GM21529 (cell line): ENCODE data around the gene GXYLT2.
"Not testable (repeated sequence)": the region's sequence is repeated elsewhere in the genome, so short reads cannot be mapped to it uniquely, and the experiment has no call there.

Experiments used
- ATAC-seq: cut with Tn5 transposase; IDR thresholded peaks from one replicate; pipeline ENCODE4 v1.9.1; 2021; ENCODE audit not compliant: unreplicated experiment

The GXYLT2 gene

DNA sequence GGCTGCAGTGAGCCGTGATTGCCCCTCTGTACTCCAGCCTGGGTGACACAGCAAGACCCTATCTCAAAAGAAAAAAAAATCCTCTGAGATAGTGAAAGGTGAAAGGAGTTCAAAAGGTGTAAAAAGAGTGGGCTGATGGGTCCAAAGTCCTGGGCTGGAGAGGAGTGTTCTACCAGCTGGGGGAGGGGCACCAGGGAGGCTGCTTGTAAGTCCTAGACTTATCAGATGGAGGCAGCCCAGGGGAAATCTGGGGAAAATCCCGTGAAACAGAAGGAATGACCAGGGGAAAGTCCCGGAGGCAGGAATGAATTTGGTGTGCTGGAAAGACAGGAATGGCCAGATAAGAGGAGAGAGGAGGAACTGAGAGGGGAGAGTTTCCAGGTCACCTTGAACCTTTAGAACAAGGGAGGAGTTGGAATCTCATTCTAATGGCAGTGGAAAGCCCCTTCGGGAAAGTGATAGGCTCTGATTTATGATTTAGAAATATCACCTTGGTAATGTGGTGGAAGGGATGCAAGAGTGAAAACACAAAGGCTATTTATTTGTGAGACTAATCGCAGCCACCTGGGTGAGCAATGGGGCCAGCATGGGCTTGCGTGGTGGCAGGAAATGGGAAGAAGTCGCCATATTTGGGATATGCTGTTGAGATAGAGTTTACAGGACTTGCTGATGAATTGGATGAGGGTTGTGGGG lies 85.3 kb downstream of the GXYLT2 start:
- ATAC-seq: no peak

DNA sequence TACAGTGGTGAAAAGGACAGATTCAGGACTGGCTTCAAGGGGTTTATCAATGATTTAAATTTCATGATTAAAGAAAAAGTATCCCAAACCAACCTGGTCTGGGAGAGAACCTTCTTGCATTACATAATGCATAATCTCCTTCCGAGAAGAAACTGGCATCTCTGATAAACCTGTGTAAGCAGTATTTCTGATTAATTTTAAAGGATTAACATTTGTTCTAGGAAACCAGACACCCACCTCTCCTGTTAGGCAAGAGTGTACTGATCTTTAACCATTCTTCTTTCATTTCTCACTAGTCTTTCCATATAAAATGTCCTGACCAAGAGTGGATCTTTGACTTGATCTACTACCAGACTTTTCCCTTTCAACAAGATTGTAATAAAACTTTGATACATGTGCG lies 85.9 kb downstream of the GXYLT2 start:
- ATAC-seq: no peak

DNA sequence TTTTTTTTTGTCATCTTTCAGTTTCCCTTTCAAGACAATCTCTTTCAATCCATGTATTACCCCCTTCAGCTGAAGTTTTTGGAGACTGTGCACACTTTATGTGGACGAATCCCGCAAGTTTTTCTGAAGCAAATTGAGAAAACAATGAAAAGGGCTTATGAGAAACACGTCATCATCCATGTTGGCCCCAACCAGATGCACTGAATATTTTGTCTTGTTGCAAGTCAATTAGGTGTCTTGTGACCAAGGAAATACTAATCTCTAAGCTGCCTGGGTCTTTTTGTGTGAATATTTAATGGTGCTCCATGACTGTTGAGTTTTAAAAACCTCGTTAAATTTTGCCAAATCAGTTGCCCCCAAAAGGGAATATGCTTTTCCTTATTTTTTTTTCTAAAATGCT lies 87.1 kb downstream of the GXYLT2 start:
- no peak for ATAC-seq

DNA sequence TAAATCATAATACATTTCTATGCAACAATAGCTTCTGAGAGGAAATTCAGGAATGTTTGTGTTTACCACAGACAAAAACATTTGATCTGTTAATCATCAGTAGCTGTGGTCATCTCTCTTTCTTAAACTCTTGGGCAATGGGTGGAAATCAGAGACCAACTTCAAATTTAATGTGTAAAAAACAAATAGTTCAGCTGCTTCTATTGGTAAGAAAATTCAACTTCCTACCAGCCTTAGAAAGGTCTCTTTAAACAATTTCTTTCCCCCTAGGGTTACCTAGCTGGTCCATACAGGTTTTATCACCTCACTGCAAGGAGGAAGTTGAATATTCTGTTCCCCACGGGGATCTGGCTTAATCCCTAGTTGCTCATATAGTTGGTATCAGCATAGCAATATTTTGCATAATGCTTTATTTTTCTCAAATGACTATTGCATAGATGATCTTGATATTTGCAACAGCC lies 88.5 kb downstream of the GXYLT2 start:
- ATAC-seq: no peak

DNA sequence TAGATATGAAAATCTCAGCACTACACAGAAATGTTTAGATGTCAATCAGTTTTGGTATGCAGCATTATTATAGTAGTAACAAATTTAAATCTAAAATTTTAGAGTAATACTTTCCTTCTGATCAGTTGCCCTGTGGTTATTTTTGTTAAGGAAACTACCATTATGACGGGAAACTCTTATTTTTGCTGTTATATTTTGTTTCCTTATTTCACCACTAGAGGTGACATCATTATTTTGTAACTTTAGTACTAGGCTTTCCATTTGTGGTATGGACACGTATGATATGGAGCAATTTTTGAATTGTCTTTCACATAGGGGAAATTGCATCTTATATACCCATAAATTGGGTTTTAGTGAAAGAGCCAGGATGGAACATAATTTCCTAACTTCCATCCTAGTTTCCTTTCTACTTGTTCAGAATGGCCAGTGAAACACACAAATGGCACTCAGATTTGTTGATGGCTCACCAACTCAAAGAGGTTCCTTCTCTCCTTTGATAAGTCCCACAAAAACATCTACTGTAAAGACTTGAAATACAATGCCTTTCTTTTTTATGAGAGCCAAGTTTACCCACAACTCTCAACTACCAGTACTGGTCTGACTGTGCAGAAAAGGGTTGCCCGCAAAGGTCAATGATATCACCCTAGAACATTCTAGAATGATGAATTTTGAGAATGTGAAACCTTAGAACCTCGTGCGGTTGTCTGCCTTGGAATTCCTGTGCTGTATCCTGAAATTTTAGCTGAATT lies 89.4 kb downstream of the GXYLT2 start:
- ATAC-seq: peak; percentile 70

DNA sequence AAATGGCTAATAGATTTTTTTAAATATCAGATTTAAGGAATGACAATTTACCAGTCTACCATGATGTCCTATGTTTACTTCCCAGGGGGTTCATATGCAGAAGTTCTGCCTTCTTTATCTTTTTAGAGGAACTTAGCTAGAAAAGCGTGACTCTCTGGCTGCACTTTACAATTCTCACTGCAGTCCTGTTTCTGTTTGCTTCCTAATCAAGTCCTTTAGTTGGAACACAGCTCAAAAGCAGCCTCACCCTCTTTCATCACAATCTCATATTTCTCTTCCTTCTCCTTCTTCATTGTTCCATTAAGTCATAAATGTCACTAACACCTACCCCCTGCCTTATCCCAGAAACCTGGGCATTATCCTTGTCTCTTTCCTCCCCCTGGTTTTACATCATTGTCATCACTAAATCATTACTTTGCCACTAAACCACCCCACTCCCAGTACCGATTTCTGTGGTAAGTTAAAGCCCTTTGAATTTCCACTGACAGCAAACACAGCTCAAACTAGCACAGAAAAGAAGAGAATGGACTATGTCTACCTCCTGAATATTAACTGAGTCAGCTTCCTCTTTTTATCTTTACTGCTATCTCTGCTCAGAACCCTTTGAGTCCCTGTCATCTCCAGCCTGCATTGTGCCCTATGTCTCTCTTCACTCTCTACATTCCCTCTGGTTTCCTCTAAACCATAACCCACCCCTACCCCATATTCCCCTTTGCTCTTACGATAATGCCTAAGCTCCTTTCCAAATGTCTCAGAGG lies 94.9 kb downstream of the GXYLT2 start:
- no peak for ATAC-seq

DNA sequence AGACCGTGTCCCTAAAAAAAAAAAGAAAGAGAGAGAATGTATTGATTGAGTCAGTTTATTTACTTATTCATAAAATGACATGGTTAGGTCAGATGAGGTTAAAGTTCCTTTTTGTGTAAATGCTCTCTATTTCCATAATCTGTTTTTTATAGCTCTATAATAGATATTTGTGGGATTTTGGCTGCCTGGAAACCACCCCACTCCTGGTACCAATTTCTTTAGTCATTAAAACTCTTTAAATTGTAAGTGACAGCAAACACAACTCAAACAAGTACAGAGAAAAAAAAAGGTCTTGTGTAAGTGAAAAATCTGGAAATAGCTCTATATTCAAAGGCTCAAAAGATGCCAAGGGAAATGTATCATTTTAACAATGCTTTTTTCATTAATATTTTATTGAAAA lies 97.7 kb downstream of the GXYLT2 start:
- ATAC-seq: no peak

DNA sequence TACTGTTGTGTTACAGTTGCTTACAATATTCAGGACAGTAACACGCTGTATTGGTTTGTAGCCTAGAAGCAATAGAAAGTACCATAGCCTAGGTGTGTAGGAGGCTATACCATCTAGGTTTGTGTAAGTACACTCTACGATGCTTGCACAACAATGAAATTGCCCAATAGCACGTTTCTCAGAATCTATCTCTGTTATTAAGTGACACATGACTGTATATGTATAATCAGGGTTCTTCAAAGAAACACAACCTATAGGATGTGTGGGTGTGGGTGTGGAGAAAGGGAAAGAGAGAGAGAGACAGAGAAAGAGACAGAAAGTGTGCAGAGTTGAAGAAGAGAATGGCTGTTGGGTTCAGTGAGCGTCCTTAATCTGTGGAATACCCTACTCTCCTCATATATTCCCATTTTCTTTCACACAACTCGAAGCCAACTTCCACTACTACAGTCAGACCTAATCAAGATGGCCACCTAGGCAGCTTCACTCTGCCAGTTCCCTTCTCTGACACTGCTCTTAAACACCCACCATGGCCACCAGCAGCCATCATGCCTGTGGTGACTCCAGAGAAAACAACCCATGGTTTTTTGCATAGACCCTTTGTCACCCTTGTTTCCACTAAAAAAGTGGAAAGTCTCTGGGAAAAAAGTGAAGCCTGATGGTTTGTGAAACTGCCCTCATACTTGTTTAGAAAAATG lies 103.0 kb downstream of the GXYLT2 start:
- ATAC-seq: no peak

DNA sequence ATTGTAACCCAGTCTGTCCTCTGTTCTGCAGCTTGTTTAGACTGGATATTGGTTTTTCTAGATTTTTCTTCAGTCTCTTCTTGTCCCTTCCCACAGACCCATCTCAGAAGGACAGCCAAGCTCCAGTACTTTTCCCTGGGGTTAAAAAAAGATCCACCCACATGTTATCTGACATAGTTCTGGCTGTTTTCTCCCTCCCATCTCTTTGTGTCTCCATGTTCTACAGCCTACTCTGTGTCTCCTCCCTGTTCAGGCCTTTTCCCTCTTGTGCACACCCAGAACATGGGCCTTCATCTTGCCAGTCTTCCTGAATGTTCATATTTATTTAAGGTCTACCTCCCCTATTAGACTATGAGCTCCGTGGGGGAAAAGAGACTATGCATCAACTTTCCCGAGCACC lies 103.7 kb downstream of the GXYLT2 start:
- ATAC-seq: no peak

DNA sequence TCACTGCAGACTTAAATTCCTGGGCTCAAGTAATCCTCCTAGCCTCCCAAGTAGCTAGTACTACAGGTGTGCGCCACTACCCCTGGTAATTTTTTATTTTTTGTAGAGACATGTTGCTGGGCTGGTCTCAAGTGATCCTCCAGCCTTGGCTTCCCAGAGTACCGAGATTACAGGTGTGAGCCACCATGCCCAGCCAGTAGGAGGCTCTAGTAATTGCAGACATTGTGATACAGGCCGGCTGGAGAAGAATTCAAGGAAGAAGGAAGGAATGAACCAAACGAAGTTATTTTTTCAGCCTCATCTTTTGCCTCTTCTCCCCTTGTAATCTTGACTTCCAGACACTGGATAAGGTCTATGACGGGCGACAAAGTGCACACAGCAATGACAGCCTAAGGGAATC lies 105.5 kb downstream of the GXYLT2 start:
- no peak for ATAC-seq

DNA sequence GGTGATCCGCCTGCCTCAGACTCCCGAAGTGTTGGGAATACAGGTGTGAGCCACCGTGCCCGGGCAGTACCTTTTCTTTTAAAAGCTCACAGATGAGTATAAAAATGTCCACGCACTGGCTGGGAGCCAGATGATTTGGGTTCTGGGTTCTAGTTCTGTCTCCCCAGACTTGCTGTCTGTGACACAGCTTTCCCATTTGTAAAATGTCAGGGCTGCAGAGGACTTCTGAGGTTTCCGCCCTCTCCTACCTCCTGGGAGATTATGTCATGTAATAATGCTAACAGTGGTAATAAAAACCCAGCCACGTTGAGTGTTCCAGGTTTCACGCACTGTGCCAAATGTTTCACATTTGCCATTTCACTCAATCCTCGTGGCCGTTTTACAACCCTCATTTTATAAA lies 107.5 kb downstream of the GXYLT2 start:
- ATAC-seq: no peak

DNA sequence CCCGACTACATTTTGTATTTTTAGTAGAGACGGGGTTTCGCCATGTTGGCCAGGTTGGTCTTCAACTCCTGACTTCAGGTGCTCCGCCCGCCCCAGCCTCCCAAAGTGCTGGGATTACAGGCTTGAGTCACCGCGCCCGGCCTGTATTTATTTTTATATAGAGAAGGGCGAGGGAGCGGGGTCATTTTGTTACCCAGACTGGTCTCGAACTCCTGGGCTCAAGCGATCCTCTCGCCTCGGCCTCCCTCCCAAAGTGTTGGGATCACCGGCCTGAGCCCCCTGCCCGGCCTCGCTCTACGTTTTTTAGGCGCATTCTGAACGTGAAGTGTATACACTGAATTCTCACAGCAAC lies 108.3 kb downstream of the GXYLT2 start:
- ATAC-seq: no peak

DNA sequence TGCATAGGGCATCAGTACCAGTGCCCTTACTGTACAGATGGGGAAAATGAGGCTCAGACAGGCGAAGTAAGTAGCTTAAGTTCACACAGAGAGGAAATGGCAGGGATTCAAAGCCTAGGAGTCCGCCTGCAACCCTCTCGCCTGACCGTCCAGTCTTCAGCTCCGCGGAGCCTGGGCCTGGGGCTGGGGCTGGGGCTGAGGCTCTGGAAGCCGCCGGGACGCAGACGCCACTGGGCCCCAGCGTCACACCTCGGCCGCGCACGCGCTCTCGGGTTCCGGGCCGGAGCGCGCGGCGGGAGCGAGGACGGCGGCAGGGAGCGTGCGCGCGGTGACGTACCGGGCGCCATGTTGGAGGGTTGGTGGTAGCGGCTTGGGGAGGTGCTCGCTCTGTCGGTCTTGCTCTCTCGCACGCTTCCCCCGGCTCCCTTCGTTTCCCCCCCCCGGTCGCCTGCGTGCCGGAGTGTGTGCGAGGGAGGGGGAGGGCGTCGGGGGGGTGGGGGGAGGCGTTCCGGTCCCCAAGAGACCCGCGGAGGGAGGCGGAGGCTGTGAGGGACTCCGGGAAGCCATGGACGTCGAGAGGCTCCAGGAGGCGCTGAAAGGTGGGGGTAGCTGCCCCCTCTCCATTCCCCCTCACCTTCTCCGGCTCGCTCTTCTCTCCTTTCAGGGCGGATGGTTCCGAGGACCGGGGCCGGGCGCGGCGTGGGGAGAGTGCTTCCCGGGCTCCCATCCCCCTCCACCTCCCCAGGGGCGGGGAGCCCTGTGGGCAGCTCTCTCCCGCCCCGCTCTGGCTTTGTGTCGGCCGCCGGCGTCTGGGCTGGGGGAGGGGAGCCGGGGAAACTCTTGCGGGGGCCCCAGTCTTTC lies 108.9 kb downstream of the GXYLT2 start, which contains the start of gene PPP4R2:
Gene PPP4R2, plus strand, starts transcription at position 339 of the 861 bp plus-strand sequence. Its CDS starts 227 bp downstream, at position 566.
- ATAC-seq: peak; percentile 89

DNA sequence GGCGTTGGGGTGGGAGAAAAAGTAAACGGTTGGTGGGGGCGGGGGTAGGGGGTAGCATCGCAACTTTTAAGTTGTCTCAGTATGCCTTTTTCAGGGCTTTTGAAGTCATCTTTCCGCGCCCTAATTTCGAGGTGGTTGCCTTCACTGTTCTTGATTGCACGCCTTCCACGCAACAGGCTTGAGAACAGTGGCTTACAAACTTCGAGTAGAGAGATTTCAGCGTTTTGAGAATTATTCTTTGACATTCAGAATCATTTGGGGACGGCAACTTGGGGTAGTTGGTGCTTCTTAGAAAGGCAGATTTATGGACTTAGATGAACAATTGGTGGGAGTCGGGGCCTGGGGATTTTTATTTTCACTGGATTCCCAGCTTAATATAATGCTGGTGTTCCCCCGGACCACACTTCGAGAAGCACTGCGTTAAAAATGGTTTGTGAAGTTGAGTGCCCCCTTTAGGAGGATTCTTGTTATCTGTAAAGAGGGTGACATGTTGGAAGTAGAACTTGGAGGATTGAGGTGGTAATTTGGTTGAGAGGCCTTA lies 109.6 kb downstream of the GXYLT2 start:
- ATAC-seq: peak; percentile 36

DNA sequence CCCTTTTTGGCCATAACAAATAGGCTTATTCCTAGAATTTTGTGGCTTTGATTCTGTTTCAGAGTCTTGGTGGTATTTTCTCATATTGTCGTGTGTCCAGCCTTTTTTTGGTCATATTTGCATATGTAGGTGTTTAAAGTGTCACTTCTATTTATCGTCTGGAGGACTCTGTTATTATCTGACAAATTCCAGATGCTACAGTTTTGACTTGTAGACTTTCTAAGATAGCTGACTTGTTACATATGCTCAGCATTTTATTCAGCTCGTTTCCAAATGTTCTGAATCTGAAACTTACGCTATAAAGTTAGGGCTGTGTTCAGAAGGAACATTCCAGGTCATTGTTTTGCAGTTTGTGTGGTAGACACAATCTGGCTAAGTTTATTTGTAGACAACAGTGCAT lies 110.6 kb downstream of the GXYLT2 start:
- ATAC-seq: no peak

DNA sequence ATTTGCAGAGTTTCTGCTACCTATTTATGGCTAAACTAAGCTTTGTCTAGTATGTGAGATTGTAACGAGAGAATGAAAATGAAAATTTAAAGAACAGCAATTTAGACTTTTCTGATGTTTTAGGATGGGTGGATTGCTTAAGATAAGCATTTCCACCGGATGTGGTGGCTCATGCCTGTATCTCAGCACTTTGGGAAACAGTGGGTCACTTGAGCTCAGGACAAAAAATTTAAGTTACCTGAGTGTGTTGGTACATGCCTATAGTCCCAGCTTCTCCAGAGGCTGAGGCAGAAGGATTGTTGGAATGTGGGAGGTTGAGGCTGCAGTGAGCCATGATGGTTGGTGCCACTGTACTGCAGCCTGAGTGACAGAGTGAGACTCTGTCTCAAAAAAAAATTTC lies 112.1 kb downstream of the GXYLT2 start:
- no peak for ATAC-seq

DNA sequence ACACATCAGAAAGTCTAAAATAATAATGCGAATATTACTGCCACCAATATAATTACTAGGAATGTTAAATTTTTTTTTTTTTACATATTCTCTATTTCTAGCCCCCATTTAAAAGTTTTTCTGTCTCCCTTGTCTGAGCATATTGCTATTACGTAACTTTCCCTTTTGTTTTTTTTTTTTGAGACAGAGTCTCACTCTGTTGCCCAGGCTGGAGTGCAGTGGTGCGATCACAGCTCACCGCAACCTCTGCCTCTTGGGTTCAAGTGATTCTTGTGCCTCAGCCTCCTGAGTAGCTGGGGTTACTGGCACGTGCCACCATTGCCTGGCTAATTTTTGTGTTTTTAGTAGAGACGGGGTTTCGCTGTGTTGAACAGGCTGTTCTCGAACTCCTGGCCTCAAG lies 115.2 kb downstream of the GXYLT2 start:
- ATAC-seq: not testable (repeated sequence)

DNA sequence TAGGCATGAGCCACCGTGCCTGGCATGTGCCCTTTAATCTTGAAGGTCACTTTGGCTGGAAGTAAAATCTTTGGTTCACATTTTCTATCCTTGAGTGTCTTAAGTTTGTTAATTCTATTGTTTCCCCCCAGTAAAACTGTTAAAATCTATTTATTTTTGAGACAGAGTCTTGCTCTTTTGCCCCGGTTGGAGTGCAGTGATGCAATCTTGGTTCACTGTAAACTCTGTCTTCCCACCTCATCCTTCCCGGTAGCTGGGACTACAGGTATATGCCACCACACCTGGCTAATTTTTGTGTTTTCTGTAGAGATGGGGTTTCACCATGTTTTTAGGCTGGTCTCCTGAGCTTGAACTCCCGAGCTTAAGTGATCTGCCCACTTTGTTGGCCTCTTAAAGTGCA lies 116.5 kb downstream of the GXYLT2 start:
- ATAC-seq: no peak

DNA sequence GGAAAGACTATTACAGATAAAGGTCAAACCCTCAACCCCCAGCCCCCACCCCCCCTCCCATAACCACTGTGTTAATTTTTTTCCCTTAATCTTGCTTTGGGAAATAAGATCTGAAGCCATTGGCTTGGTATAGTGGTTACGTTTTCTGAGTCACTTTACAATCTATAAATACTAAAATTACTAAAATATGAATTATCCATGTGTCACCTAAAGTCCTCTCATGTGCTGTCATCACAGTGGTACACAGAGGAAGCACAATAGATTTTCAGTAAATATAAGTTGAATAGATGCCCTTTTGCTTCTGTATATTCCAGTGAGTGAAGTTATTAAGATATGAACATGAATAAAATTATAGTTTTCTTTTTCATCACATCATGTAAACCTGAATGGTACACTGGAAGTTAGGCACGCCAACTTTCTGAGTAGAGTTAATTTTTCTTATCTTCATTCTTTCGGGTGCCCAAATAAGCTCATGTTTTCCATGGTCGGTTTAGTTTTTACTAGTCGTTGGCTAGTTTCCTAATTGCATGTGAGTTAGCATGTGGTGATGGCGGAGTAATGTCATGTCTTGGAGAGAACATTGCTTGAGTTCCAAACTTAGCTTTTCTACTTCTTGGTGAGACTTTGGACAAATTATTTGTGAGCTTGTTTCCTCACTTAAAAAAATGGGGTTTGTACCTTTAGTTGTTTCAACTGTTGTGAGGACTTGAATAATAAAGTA lies 120.3 kb downstream of the GXYLT2 start:
- ATAC-seq: no peak
